ENCODE measurements around the gene THRB. TPM values are rescaled to one million over a fixed set of nuclear protein-coding genes. Genes with fewer than 3 reads are reported as not detected.
A peak's percentile ranks its signal among the peaks of the same experiment; 100 is the strongest.

Gene THRB
- total RNA-seq, 2 donors from 2014 or later: 6.7 to 6.9 TPM

- TF ChIP-seq POLR2A (IDR thresholded peaks at IDR 0.05): no peak
- TF ChIP-seq, protein P1, sequence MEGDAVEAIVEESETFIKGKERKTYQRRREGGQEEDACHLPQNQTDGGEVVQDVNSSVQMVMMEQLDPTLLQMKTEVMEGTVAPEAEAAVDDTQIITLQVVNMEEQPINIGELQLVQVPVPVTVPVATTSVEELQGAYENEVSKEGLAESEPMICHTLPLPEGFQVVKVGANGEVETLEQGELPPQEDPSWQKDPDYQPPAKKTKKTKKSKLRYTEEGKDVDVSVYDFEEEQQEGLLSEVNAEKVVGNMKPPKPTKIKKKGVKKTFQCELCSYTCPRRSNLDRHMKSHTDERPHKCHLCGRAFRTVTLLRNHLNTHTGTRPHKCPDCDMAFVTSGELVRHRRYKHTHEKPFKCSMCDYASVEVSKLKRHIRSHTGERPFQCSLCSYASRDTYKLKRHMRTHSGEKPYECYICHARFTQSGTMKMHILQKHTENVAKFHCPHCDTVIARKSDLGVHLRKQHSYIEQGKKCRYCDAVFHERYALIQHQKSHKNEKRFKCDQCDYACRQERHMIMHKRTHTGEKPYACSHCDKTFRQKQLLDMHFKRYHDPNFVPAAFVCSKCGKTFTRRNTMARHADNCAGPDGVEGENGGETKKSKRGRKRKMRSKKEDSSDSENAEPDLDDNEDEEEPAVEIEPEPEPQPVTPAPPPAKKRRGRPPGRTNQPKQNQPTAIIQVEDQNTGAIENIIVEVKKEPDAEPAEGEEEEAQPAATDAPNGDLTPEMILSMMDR (IDR thresholded peaks at IDR 0.05): no peak
- Histone ChIP-seq H3K27ac (no peak overlapping the region), H3K36me3 (replicated peaks in 1 of 2; ENCODE audit: insufficient read depth in 1 of 2, low read depth in 2 of 2) (no peaks in the 10 kb centered on the region), H3K4me1 (peaks cover 32% of the 10 kb centered on the region), H3K9me3 (no peaks in the 10 kb centered on the region), H3K4me3 (no peak overlapping the region), H3K27me3 (no peaks in the 10 kb centered on the region)
- no peak for DNase-seq
- ATAC-seq: no peak
- intact Hi-C loops (cut with DNase I): no loop called here
These were observed 107.7 kb downstream of the THRB start for GRCh38 chr3:24387000-24387399.

GRCh38 chr3:24386458-24386857 lies 108.2 kb downstream of the THRB start:
- H3K27me3 ChIP-seq: no peaks in the 10 kb centered on the region
- H3K36me3 ChIP-seq (replicated peaks in 1 of 2; ENCODE audit: insufficient read depth in 1 of 2, low read depth in 2 of 2): no peaks in the 10 kb centered on the region
- no peak for DNase-seq
- peaks cover 32% of the 10 kb centered on the region for H3K4me1 ChIP-seq
- H3K27ac ChIP-seq: no peak overlapping the region
- no peak for ATAC-seq
- no peak overlapping the region for H3K4me3 ChIP-seq
- 63 to 73% methylated on average over 3 of the region's 3 CpGs for WGBS, 2 donors
- H3K9me3 ChIP-seq: no peaks in the 10 kb centered on the region
- TF ChIP-seq, protein P1 (IDR thresholded peaks at IDR 0.05): no peak
- no peak for TF ChIP-seq POLR2A (IDR thresholded peaks at IDR 0.05)
- intact Hi-C loops (cut with DNase I): no loop called here

- Histone ChIP-seq H3K4me3 (no peak overlapping the region), H3K27ac (no peak overlapping the region), H3K27me3 (no peaks in the 10 kb centered on the region), H3K9me3 (no peaks in the 10 kb centered on the region), H3K4me1 (peaks cover 29% of the 10 kb centered on the region), H3K36me3 (replicated peaks in 1 of 2; ENCODE audit: insufficient read depth in 1 of 2, low read depth in 2 of 2) (no peaks in the 10 kb centered on the region)
- WGBS, 2 donors: 56 to 70% methylated on average over 2 of the region's 2 CpGs
- intact Hi-C loops (cut with DNase I): no loop called here
- TF ChIP-seq, protein P1 (IDR thresholded peaks at IDR 0.05): no peak
- no peak for TF ChIP-seq POLR2A (IDR thresholded peaks at IDR 0.05)
- DNase-seq: no peak
- no peak for ATAC-seq
These were observed 109.5 kb downstream of the THRB start for GRCh38 chr3:24385012-24385615.

DNA sequence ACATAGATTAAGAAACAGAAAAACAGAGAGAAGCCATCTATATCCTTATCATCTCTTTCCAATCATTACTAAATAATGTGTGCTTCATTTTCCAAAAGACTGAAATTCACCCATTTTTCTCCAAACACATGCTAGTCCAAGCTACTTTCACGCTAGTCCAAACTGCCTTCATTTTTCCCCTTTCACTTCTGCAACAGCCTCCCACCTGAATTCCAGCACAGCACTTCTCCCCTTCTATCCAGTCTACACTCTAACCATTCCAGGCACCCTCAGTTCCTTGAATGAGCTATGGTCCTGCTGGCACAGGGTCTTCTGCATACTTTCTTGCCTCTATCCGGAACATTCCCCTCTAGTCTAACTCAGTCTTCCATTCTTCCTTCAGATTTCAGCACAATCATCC lies 112.0 kb downstream of the THRB start:
- H3K4me1 ChIP-seq: peaks cover 13% of the 10 kb centered on the region
- 88 to 97% methylated on average over 2 of the region's 2 CpGs for WGBS, 2 donors
- intact Hi-C loops (cut with DNase I): no loop called here
- ATAC-seq (no peak), DNase-seq (no peak)
- no peaks in the 10 kb centered on the region for H3K36me3 ChIP-seq (replicated peaks in 1 of 2; ENCODE audit: insufficient read depth in 1 of 2, low read depth in 2 of 2)
- no peak overlapping the region for H3K4me3 ChIP-seq
- no peaks in the 10 kb centered on the region for H3K27me3 ChIP-seq
- H3K9me3 ChIP-seq: no peaks in the 10 kb centered on the region
- H3K27ac ChIP-seq: no peak overlapping the region
- no peak for TF ChIP-seq POLR2A (IDR thresholded peaks at IDR 0.05)
- TF ChIP-seq, protein P1 (IDR thresholded peaks at IDR 0.05): no peak

GRCh38 chr3:24379936-24380335 lies 114.7 kb downstream of the THRB start:
- ATAC-seq (peak; percentile 12), DNase-seq (no peak)
- intact Hi-C loops (cut with DNase I): no loop called here
- Histone ChIP-seq H3K4me3 (no peak overlapping the region), H3K9me3 (no peaks in the 10 kb centered on the region), H3K27ac (no peak overlapping the region), H3K4me1 (peaks cover 36% of the 10 kb centered on the region), H3K27me3 (no peaks in the 10 kb centered on the region), H3K36me3 (replicated peaks in 1 of 2; ENCODE audit: insufficient read depth in 1 of 2, low read depth in 2 of 2) (no peaks in the 10 kb centered on the region)
- TF ChIP-seq, protein P1 (IDR thresholded peaks at IDR 0.05): no peak
- TF ChIP-seq POLR2A (IDR thresholded peaks at IDR 0.05): no peak
